Mesothelial cell of epicardium (in vitro differentiated cells): ENCODE data around the gene EXOC3L2. TPM values are rescaled to one million over a fixed set of nuclear protein-coding genes. Genes with fewer than 3 reads are reported as not detected.

Experiments
- DNase-seq, 2 experiments: peaks; one replicate each; pipeline ENCODE4 v3.0.0; 2021; ENCODE audit warnings: low spot score in 2 of 2; ENCODE audit not compliant: unreplicated experiment in 2 of 2
- H3K27ac Mint-ChIP-seq: 2 replicates; pipeline ENCODE4 v1.8.0; 2021; ENCODE audit warnings: mixed read lengths
- H3K27me3 Mint-ChIP-seq: 2 replicates; pipeline ENCODE4 v1.8.0; 2021; ENCODE audit warnings: low read depth, mixed read lengths
- H3K36me3 Mint-ChIP-seq: 2 replicates; pipeline ENCODE4 v1.8.0; 2021; ENCODE audit warnings: mixed read lengths
- H3K4me1 Mint-ChIP-seq: 2 replicates; pipeline ENCODE4 v1.8.0; 2021; ENCODE audit warnings: mixed read lengths
- H3K4me3 Mint-ChIP-seq: 2 replicates; pipeline ENCODE4 v1.8.0; 2021; ENCODE audit warnings: mild to moderate bottlenecking, moderate library complexity, mixed read lengths
- H3K9me3 Mint-ChIP-seq: 2 replicates; pipeline ENCODE4 v1.8.0; 2021; ENCODE audit warnings: mixed read lengths
- total RNA-seq: library from RNA; stranded (reverse); gene quantifications from 3 replicates; pipeline ENCODE4 v1.2.1, GENCODE V29; 2021
- TF ChIP-seq, protein P1 (sequence below): fragments of 200-600 bp; sonication (generic); IDR thresholded peaks from one replicate; pipeline ENCODE4 v1.5.0; 2021; ENCODE audit warnings: antibody characterized with exemption; ENCODE audit not compliant: unreplicated experiment

Gene EXOC3L2
- total RNA-seq, 1 donor from 2014 or later, result 1.6 TPM

DNA sequence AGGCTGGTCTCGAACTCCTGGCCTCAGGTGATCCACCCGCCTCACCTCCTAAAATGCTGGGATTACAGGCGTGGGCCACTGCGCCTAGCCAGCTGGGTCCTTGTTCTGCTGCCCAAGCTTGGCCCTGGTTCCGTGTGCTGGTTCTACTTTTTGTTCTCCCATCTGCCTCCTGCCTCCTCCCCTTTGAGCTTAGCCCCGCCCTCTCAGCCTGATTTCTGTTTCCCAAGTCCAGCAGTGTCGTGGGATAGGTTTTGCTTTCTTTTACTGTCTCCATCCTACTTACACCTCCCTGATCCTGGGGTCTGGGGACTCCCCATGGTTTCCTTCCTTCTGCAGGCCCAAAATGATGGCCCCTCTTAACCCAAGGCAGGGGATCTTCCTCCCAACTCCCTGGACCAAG lies 64.3 kb downstream of the EXOC3L2 start:
- H3K4me3 Mint-ChIP-seq, result peak overlapping the region; percentile 70
- no peak for DNase-seq
- peaks cover 6% of the 10 kb centered on the region for H3K36me3 Mint-ChIP-seq
- H3K4me1 Mint-ChIP-seq, result peaks cover 19% of the 10 kb centered on the region
- H3K27me3 Mint-ChIP-seq, result no peaks in the 10 kb centered on the region
- peak overlapping the region; percentile 72 for H3K27ac Mint-ChIP-seq
- no peaks in the 10 kb centered on the region for H3K9me3 Mint-ChIP-seq
- TF ChIP-seq, protein P1, sequence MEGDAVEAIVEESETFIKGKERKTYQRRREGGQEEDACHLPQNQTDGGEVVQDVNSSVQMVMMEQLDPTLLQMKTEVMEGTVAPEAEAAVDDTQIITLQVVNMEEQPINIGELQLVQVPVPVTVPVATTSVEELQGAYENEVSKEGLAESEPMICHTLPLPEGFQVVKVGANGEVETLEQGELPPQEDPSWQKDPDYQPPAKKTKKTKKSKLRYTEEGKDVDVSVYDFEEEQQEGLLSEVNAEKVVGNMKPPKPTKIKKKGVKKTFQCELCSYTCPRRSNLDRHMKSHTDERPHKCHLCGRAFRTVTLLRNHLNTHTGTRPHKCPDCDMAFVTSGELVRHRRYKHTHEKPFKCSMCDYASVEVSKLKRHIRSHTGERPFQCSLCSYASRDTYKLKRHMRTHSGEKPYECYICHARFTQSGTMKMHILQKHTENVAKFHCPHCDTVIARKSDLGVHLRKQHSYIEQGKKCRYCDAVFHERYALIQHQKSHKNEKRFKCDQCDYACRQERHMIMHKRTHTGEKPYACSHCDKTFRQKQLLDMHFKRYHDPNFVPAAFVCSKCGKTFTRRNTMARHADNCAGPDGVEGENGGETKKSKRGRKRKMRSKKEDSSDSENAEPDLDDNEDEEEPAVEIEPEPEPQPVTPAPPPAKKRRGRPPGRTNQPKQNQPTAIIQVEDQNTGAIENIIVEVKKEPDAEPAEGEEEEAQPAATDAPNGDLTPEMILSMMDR, result no peak

DNA sequence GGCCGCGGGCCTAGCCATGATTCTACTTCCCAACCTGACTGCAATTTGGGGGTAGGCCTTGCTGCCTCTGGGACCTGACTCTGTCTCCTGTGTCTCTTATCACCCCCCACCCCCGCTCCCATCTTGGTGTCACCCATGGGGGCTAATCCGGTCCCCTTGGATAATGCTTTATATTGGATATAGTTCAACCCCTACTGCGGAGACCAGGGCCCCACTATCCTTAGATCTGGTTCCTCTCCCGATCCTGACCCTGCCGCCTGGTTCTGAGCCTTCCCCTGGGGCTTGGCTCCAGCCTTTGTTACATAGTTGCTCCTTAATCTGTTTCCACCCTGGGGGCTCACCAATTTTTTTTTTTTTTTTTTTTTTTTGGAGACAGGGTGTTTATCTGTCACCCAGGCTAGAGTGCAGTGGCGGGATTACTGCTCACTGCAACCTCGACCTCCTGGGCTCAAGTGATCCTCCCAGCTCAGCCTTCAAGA lies 65.3 kb downstream of the EXOC3L2 start:
- peak overlapping the region; percentile 84 for H3K27ac Mint-ChIP-seq
- DNase-seq, result no peak
- peak overlapping the region; percentile 70 for H3K4me3 Mint-ChIP-seq
- H3K36me3 Mint-ChIP-seq, result peaks cover 6% of the 10 kb centered on the region
- H3K9me3 Mint-ChIP-seq, result no peaks in the 10 kb centered on the region
- TF ChIP-seq, protein P1, result no peak
- H3K27me3 Mint-ChIP-seq, result no peaks in the 10 kb centered on the region
- peaks cover 19% of the 10 kb centered on the region for H3K4me1 Mint-ChIP-seq

DNA sequence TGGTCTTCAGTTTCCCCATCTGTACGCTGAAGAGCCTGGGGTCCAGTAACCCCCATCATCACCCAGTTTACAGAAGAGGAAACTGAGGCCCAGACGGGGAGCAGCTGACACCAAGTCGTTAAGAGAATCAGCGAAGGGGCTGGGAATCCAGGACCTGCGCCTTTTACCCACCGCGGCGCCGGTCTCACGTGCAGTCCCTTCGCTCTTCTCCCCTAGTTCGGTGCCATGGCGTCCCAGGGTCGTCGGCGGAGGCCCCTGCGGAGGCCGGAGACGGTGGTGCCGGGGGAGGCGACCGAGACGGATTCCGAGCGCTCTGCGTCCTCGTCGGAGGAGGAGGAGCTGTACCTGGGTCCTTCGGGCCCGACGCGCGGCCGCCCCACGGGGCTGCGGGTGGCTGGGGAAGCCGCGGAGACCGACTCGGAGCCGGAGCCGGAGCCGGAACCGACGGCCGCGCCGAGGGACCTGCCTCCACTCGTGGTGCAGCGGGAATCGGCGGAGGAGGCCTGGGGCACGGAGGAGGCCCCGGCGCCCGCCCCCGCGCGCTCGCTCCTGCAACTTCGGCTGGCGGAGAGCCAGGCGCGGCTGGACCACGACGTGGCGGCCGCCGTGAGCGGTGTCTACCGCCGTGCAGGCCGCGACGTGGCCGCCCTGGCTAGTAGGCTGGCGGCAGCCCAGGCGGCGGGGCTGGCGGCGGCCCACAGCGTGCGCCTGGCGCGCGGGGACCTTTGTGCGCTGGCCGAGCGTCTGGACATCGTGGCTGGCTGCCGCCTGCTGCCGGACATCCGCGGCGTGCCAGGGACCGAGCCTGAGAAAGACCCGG lies 65.9 kb downstream of the EXOC3L2 start:
- Mint-ChIP-seq H3K27me3 (no peaks in the 10 kb centered on the region), H3K36me3 (peaks cover 6% of the 10 kb centered on the region), H3K4me1 (peaks cover 19% of the 10 kb centered on the region), H3K27ac (peak overlapping the region; percentile 97), H3K9me3 (no peaks in the 10 kb centered on the region), H3K4me3 (peak overlapping the region; percentile 91)
- DNase-seq, result peak in 1 of 2 experiments; percentile 69
- TF ChIP-seq, protein P1, result no peak

DNA sequence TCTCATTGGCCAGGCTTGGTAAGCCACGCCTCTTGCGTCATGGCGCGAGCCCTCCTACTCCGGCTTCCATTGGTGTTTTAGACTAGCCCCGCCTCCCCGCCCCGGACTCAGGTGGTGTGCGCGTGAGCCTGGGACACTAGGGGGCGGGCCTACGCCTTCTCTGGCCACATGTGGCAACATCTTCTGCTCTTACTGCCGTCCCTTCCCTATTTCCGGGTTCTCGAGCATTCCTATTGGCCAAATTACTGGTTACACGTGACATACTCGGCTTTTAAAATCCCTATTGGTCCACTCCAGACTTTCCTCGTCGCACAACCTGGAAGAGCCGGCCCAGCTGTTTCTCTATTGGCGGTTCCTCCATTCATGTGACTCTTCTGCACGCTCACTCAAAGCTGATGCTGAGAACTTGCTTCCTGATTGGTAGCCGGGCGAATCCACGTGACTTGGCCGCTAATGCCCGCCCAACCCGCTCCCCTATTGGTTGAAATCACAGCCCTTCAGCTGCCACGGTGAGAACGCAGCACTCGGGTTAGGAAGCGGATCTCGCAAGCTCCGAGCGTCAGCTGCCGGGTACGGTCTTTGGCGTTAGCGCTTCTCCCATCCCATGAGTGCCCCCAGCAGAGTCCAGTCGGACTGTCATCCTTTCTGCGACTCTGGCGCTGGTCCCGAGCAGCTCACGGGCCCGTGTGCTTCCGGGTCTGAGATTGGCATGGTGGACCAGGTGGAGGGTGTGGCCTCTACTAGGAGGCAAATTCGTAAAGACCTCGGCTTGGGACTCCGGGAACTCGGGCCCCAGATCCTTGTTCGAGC lies 66.7 kb downstream of the EXOC3L2 start, which contains the start of gene BLOC1S3:
Gene BLOC1S3, plus strand, starts transcription at position 523 of the 810 bp plus-strand sequence. CDS start 513 bp downstream, outside the sequence.
- Mint-ChIP-seq H3K27me3 (no peaks in the 10 kb centered on the region), H3K27ac (peak within 1 kb of the TSS; percentile 97), H3K4me3 (peak within 1 kb of the TSS; percentile 91), H3K4me1 (peaks cover 19% of the 10 kb centered on the region), H3K36me3 (peaks cover 6% of the 10 kb centered on the region), H3K9me3 (no peaks in the 10 kb centered on the region)
- TF ChIP-seq, protein P1, result peak; percentile 60
- DNase-seq, result peak; percentile 99

DNA sequence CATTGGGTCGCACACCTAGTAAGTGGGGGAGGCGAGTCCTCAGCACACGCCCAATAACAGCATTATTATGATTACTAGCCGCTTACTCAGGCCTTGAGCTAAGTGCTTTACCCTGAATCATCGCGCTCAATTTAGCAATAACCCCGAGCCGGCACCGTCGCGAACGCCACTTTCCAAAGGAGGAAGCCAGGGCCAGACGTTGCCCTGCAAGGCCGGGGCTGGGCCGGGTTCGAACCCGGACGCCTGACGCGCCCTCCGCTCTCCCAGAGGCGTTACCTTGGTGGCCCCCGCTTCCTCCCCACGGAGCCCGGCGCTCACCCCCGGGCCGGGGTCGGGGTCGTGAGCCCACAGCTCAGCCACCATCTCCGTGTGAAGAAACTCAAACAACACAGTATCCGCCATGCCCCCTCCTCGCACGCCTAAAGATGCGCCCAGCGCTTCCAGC lies 67.4 kb downstream of the EXOC3L2 start, which contains the start of gene TRAPPC6A:
Gene TRAPPC6A, minus strand, starts transcription at position 421 of the 445 bp plus-strand sequence. Its CDS starts 19 bp downstream, at position 402.
- H3K27me3 Mint-ChIP-seq, result no peaks in the 10 kb centered on the region
- H3K4me3 Mint-ChIP-seq, result peak within 1 kb of the TSS; percentile 91
- TF ChIP-seq, protein P1, result no peak
- peaks cover 19% of the 10 kb centered on the region for H3K4me1 Mint-ChIP-seq
- no peak for DNase-seq
- peaks cover 6% of the 10 kb centered on the region for H3K36me3 Mint-ChIP-seq
- no peaks in the 10 kb centered on the region for H3K9me3 Mint-ChIP-seq
- H3K27ac Mint-ChIP-seq, result peak within 1 kb of the TSS; percentile 97
